Stimulated activated CD4-positive, alpha-beta T cell treated with anti-CD3 and anti-CD28 coated beads, Interleukin-2, amount 100 ng/mL, for 48 hours (primary cell): ENCODE data around the gene CHCT1.

Experiments
- DNase-seq, 2 donors: peaks; one replicate each; pipeline ENCODE4 v3.0.0-alpha.2; 2020

The CHCT1 gene

DNA sequence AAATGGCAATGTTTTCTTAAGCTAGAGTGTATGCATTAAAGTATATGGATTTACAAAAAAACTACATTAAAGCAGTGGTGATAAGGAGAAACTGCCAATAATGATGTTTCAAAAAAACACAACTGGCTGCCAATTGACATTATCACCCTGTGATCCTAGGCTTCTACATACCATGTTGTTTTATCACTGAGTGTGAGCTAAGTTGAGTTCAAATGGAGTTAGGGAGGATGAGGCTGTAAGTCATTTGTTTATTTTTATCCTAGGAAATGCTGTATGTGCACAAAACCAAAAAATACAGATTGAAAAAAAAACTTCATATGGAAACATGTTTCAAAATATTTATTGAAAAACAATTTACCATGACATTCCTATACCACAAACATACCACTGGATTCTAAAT lies 22.9 kb downstream of the CHCT1 start:
- DNase-seq: no peak

DNA sequence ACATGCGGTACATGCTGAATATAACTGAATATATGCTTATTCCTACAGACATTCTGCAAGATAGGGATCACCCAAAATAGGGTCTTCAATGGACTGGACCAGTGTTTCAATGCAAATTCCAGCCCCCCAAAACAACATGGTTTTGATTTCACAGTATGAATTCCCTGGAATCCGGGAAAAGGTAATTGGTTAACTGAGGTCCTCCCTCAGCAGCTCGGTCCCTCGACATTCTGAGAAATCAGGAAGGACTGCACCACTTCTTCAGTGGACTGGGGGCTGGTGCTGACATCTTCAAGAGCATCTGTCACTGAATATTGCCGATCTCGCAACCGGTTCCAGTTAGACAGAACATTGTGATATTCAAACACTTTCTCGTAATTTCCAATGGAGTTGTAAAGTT lies 25.1 kb downstream of the CHCT1 start:
- DNase-seq: no peak

DNA sequence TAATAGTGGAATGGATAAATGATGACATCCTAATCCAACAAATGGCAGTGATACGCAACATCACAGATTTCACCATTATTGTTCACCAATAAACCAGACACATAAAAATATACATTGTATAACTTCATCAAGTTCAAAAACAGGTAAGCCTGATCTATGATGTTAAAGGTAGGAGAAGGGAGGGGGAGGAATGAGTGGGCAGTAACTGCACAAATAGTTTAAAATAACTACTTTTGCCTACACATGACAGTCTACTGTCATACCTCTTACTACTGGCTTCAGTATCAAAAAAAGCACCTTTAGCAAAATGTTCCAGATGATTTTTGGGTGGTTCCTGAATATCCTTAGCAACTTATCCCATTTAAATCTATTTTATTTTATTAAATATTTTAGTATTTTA lies 28.8 kb downstream of the CHCT1 start:
- DNase-seq: no peak

DNA sequence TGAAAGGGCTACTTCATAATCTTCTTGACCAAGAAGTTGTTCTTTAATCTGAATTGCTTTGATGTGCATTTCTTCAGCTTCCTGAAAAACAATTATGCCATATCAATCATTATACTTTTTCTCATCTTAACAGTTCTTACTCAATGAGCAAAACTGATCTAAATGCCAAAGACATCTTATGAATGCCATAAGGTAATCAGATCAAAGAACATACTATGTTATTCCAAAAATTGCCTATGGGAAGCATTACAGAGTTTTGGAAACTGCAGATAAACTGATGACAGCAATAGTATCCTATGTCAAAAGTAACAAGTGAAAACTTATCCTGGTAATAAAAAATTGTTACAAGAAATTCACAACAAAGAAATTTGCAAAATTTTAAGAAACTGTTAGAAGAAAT lies 29.7 kb downstream of the CHCT1 start:
- no peak for DNase-seq

DNA sequence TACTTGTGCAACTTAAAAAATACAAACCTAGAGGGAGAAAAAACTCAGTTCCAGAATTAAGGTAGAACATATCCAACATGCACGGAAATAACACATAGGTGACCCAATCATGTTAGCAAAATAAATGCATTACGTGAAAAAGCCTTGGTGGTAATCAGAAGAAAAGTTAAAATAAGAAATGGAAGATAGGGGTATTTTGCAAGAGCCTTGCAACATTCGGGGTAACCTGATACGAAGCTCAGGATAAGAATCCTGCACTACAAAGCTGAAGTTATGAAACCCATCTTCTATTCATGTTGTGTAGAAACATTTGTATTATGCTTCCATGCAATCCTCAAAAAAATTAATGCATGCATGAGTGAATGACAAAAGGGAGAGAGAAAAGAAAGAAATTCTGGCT lies 33.1 kb downstream of the CHCT1 start:
- no peak for DNase-seq

DNA sequence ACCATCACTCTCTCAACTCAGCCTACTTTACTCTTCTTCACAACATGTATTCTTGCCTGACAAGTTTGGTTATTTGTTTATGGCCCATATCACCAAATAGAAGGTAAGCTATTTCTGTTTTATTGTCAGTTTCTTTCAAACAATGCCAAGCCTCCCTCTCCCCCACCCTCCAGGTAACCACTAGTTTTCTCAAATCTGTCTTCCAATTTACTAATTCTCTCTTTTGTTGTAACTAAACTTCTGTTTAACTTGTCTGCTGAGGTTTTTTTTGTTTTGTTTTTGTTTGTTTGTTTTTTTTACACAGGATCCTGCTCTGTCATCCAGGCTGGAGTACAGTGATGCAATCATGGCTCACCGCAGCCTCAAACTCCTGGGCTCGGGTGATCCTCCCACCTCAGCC lies 34.9 kb downstream of the CHCT1 start:
- no peak for DNase-seq

DNA sequence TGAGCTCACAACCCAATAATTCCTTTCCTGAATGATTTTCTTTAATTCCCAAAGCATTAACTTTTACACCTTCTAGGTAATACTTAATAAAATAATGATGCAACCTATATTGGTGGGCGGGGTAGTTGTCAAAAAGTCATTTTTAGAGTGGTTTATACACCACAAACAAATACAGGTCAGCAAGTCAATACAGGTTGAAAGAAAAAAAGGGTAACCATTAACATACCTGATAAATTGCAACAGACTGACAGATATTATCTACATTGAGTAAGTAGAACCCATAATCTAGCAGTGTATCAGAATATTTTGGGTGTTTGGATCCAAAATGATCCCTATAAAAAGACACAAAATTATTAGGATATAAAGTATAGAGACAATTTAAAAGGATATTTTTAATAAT lies 39.3 kb downstream of the CHCT1 start:
- DNase-seq: no peak

DNA sequence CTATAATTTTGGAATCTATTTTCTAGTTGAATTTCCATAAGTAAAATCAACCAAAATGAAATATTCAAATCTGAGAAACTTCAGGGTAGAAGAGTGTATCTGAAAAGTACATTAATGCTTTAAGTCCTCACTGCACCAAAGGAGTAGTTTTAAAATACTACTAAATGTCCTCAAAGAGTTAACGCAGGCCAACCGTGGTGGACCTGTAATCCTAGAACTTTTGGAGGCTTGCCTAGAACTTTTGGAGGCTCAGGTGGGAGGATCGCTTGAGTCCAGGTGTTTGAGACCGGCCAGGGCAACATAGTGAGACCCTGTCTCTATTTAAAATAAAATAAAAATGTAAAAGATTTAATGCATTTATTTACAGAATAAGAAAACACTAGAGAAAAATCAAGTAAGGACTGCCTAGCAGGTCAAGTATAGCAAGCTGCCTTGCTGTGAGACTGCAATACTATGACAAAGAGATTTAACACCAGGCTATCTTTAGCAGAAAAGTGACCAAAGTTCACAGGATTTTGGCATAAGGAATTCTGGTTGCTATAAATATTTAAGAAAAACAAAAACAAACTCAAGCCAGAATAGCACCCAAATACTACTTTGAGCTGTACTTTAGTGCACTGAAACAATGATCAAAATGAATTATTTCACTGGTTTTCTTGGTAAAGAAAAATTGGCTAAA lies 41.0 kb downstream of the CHCT1 start:
- DNase-seq: no peak

DNA sequence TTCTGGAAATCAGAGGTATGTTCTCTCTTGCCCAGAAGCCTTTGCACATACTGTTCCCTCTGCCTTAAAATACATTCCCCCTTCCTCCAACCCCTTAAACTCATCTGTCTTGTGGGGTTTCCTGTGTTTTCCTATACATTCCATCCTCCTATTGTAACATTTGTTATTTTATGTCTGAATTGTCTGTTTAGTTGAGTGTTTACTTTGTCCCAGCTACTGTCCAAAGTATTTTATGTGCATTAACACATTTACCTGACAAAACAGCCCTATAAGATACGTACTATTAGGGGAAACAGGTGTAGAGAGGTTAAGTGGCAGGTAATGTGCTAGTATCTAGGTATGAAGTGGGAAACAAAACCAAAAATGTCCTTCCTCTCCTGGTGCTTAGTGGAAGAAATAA lies 42.1 kb downstream of the CHCT1 start:
- no peak for DNase-seq

DNA sequence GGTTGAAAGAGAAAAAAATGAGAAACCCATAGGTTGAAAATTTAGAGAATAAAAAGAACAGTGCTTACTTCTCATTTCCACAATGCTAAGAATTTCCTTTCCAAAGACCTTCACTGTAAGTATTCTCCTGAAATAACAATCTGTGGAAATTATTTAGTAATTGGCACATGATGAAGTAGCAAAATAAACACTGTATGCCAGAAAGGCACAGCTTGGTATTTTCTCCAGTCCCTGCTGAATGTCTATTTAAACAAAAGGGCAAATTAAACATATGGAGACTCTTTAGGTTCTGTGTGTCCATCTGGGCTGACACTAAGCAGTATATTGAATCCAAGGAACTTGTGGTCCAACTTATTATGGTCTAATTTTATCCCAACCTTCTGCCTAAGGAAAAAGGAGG lies 46.1 kb downstream of the CHCT1 start:
- no peak for DNase-seq

DNA sequence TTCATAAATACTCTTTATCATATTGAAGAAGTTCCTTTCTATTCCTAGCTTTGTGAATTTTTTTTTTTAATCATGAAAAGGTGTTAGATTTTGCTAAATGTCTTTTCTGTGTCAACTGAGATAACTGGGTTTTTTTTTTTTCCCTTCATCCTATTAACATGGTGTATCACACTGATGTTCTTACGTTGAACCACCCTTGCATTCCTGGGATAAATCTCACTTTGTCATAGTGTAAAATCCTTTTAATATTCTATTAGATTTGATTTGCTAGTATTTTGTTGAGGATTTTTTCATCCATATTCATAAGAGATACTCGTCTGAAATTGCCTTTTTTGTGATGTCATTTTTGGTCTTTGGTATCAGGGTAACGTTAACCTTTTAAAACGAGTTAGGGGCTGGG lies 49.2 kb downstream of the CHCT1 start:
- no peak for DNase-seq

DNA sequence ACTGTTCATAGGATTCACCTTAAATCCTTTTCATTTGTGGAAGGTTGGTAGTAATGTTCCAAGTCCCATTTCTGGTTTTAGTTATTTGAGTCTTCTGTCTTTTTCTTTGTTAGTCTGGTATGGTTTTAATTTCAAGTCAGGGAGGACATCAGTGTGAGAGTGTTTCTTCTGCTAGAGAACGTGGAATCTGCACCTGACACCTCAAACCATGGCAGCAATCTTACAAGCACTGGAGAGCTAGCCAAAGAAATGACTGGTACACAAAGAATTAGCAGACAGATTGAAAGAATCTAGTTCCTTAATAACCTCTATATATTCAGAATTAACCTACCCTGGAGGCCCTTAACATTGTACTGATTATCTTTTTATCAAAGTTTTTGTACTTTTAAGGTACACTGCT lies 50.2 kb downstream of the CHCT1 start:
- DNase-seq: no peak

DNA sequence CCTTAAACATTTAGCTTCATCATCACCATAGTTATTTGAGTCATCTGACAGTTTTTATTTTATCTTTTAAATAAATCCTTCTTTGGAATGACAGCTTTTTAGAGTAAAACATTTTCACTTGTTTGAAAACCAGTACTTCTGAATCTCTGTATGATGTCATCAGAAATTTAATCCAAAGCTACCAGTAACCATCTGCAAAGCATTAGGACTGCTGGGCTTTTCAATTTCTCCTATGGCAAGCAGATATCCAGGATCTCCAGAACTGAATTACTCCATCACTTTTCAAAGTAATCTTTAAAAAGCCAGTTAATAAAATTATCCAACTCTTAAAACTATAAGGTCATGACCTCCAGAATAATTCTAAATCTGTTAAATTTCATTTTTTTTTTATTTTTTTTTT lies 51.5 kb downstream of the CHCT1 start:
- DNase-seq: no peak
